ENCODE results near the gene PTPRN2. TPM values are rescaled to one million over a fixed set of nuclear protein-coding genes. Genes with fewer than 3 reads are reported as not detected.

Gene PTPRN2
- total RNA-seq, 2 experiments from 2014 or later: 0.70 TPM; not detected in 1

DNA sequence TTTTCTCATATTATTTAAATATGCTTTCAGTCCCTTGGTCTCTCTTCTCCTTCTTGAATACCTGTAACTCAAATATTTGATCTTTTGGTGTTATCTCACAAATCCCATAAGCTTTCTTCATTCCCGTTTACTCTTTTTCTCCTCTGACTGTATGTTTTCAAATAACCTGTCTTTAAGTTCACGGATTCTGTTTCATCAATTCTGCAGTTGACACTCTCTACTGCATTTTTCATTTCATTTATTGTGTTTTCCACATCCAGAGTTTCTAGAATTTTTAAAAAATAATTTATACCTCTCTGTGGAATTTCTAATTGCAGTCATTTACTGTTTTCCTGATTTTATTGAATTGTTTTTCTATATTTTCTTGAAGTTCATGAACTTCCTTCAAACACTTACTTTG lies 298.4 kb downstream of the PTPRN2 start:
- no peak for DNase-seq (ENCODE audit: low spot score)
- no TSS peak for BruUV-seq (replicated peaks)
- no peak for TF ChIP-seq EZH2phosphoT487 (IDR thresholded peaks at IDR 0.05; ENCODE audit: borderline replicate concordance, low read depth, low read length)
- TF ChIP-seq, protein P1, sequence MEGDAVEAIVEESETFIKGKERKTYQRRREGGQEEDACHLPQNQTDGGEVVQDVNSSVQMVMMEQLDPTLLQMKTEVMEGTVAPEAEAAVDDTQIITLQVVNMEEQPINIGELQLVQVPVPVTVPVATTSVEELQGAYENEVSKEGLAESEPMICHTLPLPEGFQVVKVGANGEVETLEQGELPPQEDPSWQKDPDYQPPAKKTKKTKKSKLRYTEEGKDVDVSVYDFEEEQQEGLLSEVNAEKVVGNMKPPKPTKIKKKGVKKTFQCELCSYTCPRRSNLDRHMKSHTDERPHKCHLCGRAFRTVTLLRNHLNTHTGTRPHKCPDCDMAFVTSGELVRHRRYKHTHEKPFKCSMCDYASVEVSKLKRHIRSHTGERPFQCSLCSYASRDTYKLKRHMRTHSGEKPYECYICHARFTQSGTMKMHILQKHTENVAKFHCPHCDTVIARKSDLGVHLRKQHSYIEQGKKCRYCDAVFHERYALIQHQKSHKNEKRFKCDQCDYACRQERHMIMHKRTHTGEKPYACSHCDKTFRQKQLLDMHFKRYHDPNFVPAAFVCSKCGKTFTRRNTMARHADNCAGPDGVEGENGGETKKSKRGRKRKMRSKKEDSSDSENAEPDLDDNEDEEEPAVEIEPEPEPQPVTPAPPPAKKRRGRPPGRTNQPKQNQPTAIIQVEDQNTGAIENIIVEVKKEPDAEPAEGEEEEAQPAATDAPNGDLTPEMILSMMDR (conservative IDR thresholded peaks at IDR 0.05; ENCODE audit: low read length): no peak
- Histone ChIP-seq H3K4me3 (ENCODE audit: low read depth, low read length, poor library complexity, severe bottlenecking) (no peak overlapping the region), H3K27ac (ENCODE audit: low read depth, low read length, poor library complexity, severe bottlenecking) (no peak overlapping the region), H3K9me3 (ENCODE audit: low read length) (0 out of 2 replicates have a peak, but pooled peaks cover 5% of the 10 kb centered on the region), H3K79me2 (ENCODE audit: insufficient read depth, low read depth, low read length) (no peaks in the 10 kb centered on the region), H4K20me1 (ENCODE audit: insufficient read depth, low read length) (no peaks in the 10 kb centered on the region), H3K9me2 (ENCODE audit: insufficient read depth, low read length) (no peaks in the 10 kb centered on the region), H2AFZ (ENCODE audit: low read length) (no peak overlapping the region), H3K4me1 (ENCODE audit: insufficient read depth, low read length, poor library complexity, severe bottlenecking) (no peaks in the 10 kb centered on the region), H3K4me2 (ENCODE audit: low read length) (no peak overlapping the region), H3K36me3 (ENCODE audit: insufficient read depth, low read length) (no peaks in the 10 kb centered on the region)
- POLR2A ChIA-PET: no interaction called here
- CTCF ChIA-PET (ENCODE audit: unreplicated experiment): no interaction called here
- intact Hi-C loops (cut with micrococcal nuclease; ENCODE audit: unreplicated experiment): no loop called here

DNA sequence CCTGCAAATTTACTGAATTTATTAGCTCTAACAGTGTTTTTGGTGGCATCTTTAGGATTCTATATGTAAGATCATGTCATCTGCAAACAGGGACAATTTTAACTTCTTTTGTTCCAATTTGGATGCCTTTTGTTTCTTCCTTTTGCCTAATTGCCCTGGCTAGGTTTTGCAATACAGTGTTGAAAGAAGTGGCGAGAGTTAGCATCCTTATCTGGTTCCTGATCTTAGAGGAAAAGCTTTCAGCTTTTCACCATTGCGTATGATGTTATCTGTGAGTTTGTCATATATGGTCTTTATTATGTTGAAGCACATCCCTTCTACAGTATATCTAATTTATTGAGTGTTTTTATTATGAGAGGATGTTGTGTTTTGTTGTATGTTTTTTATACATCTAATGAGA lies 301.4 kb downstream of the PTPRN2 start:
- TF ChIP-seq, protein P1 (conservative IDR thresholded peaks at IDR 0.05; ENCODE audit: low read length): no peak
- TF ChIP-seq EZH2phosphoT487 (IDR thresholded peaks at IDR 0.05; ENCODE audit: borderline replicate concordance, low read depth, low read length): no peak
- H3K36me3 ChIP-seq (ENCODE audit: insufficient read depth, low read length): no peaks in the 10 kb centered on the region
- ChIA-PET POLR2A (no interaction called here), CTCF (ENCODE audit: unreplicated experiment) (no interaction called here)
- H4K20me1 ChIP-seq (ENCODE audit: insufficient read depth, low read length): no peaks in the 10 kb centered on the region
- no peaks in the 10 kb centered on the region for H3K4me1 ChIP-seq (ENCODE audit: insufficient read depth, low read length, poor library complexity, severe bottlenecking)
- no peak overlapping the region for H3K4me3 ChIP-seq (ENCODE audit: low read depth, low read length, poor library complexity, severe bottlenecking)
- intact Hi-C loops (cut with micrococcal nuclease; ENCODE audit: unreplicated experiment): no loop called here
- no peak for DNase-seq (ENCODE audit: low spot score)
- no peaks in the 10 kb centered on the region for H3K79me2 ChIP-seq (ENCODE audit: insufficient read depth, low read depth, low read length)
- H3K27ac ChIP-seq (ENCODE audit: low read depth, low read length, poor library complexity, severe bottlenecking): no peak overlapping the region
- BruUV-seq (replicated peaks): no TSS peak
- H3K9me2 ChIP-seq (ENCODE audit: insufficient read depth, low read length): no peaks in the 10 kb centered on the region
- H2AFZ ChIP-seq (ENCODE audit: low read length): no peak overlapping the region
- no peak overlapping the region for H3K4me2 ChIP-seq (ENCODE audit: low read length)
- H3K9me3 ChIP-seq (ENCODE audit: low read length): 0 out of 2 replicates have a peak, but pooled peaks cover 5% of the 10 kb centered on the region

DNA sequence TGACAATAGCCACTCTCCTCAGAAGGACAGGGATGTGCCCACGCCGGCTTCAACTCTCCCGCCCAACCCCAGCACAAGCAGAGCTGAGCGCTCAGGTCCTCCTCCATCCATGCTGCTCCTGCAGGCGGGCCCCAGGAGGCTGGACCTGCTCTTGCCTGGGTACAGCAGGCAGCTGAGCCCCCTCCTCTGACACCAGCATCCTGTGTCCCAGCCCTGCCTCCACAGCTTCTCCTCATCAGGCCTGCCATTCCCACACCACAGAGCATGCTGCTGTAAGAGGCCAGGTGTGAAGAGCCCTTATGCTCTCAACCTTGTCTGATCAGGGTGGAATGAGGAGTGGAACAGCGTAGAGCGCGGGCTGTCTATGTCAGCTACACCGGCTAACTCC lies 302.2 kb downstream of the PTPRN2 start:
- no peak for DNase-seq (ENCODE audit: low spot score)
- Histone ChIP-seq H3K79me2 (ENCODE audit: insufficient read depth, low read depth, low read length) (no peaks in the 10 kb centered on the region), H3K27ac (ENCODE audit: low read depth, low read length, poor library complexity, severe bottlenecking) (no peak overlapping the region), H3K9me2 (ENCODE audit: insufficient read depth, low read length) (no peaks in the 10 kb centered on the region), H3K4me2 (ENCODE audit: low read length) (no peak overlapping the region), H3K36me3 (ENCODE audit: insufficient read depth, low read length) (no peaks in the 10 kb centered on the region), H3K4me1 (ENCODE audit: insufficient read depth, low read length, poor library complexity, severe bottlenecking) (no peaks in the 10 kb centered on the region), H4K20me1 (ENCODE audit: insufficient read depth, low read length) (no peaks in the 10 kb centered on the region), H3K4me3 (ENCODE audit: low read depth, low read length, poor library complexity, severe bottlenecking) (no peak overlapping the region), H2AFZ (ENCODE audit: low read length) (no peak overlapping the region), H3K9me3 (ENCODE audit: low read length) (0 out of 2 replicates have a peak, but pooled peaks cover 5% of the 10 kb centered on the region)
- ChIA-PET CTCF (ENCODE audit: unreplicated experiment) (no interaction called here), POLR2A (no interaction called here)
- BruUV-seq (replicated peaks): no TSS peak
- no peak for TF ChIP-seq EZH2phosphoT487 (IDR thresholded peaks at IDR 0.05; ENCODE audit: borderline replicate concordance, low read depth, low read length)
- TF ChIP-seq, protein P1 (conservative IDR thresholded peaks at IDR 0.05; ENCODE audit: low read length): no peak
- intact Hi-C loops (cut with micrococcal nuclease; ENCODE audit: unreplicated experiment): no loop called here

All from OCI-LY7 (cell line).